ENCODE measurements around the gene PGAP1.

- TF ChIP-seq CTCF (conservative IDR thresholded peaks at IDR 0.05 in 1 of 2, IDR thresholded peaks at IDR 0.05 in 1 of 2; ENCODE audit: extremely low read depth in 1 of 2, insufficient read depth in 1 of 2, low read depth in 1 of 2, low read length in 2 of 2) (no peak), EZH2 (IDR thresholded peaks at IDR 0.05; ENCODE audit: borderline replicate concordance, low read length) (no peak)
These were observed 11.5 kb downstream of the PGAP1 start for GRCh38 chr2:196914867-196915460.

Measured in mammary epithelial cell (primary cell).